ACHN (cell line): Measurements from ENCODE around the gene CD82.

ENCODE experiments used
- DNase-seq: peaks from one replicate; pipeline ENCODE4 v3.0.0-alpha.2; 2015
- in situ Hi-C: cut with HindIII; loops from 2 replicates; pipeline ENCODE4 v1.10.0; 2017; ENCODE audit warnings: low sequenced_read_pairs, low pct_ligation_motif_present, low pct_unique_long_range_greater_than_20kb

The CD82 gene

DNA sequence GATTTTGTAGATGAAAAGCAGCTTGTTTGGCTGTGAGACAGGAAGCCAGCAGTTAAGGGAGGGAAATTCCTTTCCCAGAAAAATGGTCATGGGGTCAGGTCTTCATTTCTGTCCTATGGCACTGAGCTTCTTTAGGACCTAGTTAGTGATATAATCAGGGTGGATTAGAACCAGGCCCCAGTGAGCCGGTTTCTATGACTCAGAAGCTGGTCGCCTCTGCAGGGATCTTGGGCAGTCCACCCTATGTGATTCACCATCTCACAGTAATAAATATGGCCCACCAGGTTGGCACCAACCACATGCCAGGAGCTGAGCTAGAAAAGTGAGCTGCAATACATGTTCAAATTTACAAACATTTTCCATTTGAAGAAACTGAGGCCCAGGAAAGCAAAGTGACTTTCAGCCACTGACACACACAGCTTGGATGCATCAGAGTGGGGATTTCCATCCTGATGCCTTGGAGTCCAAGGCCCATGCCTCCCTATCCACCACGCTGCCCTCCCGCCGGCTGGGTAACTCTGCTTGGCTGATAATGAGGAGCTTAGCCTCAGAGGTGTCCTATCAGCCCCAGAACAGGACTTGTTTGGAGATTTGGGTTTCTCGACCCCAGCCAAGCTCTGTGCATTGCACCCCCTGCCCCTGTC lies 42.0 kb downstream of the CD82 start:
- DNase-seq = no peak
- in situ Hi-C loops = no loop called here

GRCh38 chr11:44607987-44608386 lies 42.5 kb downstream of the CD82 start:
- DNase-seq = no peak
- in situ Hi-C loops = no loop called here

DNA sequence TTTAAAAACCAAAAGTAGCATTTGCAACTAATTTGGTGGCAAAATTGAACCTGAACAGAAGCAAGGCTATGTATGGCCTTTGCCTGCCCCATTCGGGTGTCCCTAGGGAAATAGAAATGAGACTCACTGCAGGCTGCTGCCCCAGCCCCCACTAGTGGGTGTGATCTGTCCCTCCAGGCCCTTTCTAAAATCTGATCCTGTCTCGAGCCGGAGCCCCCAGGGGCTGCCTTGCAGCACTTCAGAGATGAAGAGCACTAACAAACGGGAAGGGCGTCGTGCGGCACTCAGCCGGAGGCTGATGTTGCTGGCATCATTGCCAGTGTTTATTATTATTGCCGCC lies 43.2 kb downstream of the CD82 start:
- in situ Hi-C loops = no loop called here
- no peak for DNase-seq

GRCh38 chr11:44608991-44609782 lies 43.7 kb downstream of the CD82 start:
- DNase-seq = no peak
- in situ Hi-C loops = no loop called here

DNA sequence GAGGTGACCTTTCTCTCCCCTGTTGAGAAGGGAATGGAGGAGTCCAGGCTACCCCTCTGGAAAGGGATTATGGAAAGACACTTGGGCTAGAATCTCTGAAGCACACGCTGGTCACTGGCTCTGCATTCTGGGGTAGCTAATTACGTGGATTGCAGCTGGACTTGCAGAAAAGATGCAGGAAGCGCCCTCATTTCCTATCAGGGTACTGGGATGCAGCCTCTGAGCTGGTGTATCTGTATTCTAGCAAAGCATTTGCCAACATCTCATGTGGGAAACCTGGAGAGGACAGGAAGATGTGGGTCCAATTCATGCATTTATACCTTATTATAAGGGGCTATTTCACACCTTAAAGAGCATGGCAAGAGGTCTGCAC lies 44.3 kb downstream of the CD82 start:
- in situ Hi-C loops = no loop called here
- no peak for DNase-seq

- in situ Hi-C loops = no loop called here
- no peak for DNase-seq
Measured at GRCh38 chr11:44610186-44610955, 44.9 kb downstream of the CD82 start.

DNA sequence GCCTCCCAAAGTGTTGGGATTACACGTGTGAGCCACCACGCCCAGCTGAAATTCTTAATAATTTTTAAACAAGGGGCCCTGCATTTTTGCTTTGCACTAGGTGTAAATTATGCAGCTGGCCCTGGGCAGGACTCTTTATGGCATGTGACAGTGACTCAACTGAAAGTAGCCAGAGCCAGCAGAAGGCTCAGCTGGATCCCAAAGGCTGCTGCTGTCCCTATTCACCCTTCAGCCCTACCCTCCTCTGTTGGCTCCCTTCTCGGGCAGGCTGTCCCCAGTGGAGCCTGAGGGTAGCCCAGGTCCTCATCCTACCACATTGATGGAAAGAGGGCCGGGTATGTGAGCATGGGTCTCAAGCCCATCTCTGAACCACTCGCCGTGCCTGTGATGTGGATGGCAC lies 45.6 kb downstream of the CD82 start:
- DNase-seq = no peak
- in situ Hi-C loops = no loop called here

- no peak for DNase-seq
- in situ Hi-C loops = no loop called here
Measured at GRCh38 chr11:44611687-44612434, 46.4 kb downstream of the CD82 start.

DNA sequence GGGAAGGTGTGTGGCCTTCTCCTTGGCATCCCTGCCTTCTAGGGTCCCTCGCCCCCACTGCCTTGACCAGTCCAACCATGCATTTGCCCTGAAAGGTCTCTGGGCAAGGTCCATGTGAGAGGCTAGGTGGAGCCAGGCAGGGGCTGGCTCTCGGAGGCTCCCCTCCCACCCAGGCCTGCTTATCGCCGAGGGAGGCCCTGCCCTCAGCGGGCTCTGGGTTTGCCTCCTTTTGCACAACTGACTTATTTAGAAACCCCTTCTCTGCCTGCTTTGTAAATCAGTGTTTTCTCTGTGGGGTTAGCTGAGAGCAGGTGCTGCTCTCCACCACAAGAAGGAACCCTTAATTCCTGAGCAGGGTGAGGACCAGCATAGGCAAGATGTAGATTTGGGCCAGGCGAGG lies 47.7 kb downstream of the CD82 start:
- DNase-seq = no peak
- in situ Hi-C loops = no loop called here

DNA sequence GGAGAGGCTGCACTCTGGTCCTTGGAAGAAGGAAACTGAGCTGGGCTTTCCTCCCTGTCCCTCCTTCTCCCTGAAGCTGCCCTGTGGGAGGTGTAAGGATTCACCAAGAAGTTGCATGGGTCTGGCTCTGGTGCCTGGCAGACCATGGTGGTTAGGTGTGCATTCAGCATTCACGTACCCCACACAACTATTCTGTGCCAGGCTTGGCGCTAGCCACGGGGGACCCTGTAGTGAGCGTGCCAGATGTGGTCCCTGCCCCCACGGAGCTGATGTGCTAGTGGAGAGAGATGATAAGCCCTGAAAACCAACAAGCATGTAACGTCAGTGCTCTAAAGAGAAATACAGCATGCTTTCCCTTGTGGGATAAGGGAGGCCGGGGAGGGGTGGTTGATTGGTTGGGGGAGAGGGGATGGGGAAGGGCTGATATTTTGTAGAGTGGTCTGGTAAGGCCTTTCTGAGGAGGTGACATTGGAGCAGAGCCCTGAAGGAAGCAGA lies 48.9 kb downstream of the CD82 start:
- DNase-seq = no peak
- in situ Hi-C loops = no loop called here

- in situ Hi-C loops = no loop called here
- no peak for DNase-seq
Measured at GRCh38 chr11:44615041-44615755, 49.7 kb downstream of the CD82 start.

- DNase-seq = no peak
Measured at GRCh38 chr11:44615913-44616791, 50.7 kb downstream of the CD82 start.

DNA sequence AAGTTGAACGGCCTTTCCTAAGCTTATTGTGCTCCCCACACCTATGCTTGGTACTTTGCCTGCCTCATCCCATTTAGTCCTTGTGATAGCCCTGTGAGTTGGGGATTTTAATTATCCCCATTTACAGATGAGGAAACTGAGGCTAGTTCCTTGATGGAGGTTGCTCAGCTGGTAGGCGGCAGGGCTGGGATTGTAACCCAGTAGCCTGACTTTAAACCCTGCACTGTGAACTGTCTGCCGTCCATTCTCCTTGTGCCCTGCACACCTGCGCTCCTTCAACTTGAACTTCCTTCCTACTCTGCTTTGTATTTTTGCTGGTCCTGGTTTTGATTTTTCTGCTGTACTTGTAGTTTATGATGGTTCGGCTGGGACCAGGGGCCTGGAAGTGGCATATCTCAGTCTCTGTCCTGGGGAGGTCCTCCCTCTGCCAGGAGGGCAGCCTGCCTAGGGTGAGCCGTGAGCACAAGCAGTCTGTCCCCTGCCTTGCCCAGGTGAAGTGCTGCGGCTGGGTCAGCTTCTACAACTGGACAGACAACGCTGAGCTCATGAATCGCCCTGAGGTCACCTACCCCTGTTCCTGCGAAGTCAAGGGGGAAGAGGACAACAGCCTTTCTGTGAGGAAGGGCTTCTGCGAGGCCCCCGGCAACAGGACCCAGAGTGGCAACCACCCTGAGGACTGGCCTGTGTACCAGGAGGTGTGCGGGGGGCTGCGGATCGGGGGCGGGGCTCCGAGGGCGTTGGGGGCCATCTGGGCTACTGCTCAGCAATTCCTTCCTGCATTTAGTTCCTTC lies 52.4 kb downstream of the CD82 start:
- in situ Hi-C loops = no loop called here
- DNase-seq = no peak

More at GRCh38 chr11:44615913-44616791, 50.7 kb downstream of the CD82 start:
- in situ Hi-C loops = no loop called here

DNA sequence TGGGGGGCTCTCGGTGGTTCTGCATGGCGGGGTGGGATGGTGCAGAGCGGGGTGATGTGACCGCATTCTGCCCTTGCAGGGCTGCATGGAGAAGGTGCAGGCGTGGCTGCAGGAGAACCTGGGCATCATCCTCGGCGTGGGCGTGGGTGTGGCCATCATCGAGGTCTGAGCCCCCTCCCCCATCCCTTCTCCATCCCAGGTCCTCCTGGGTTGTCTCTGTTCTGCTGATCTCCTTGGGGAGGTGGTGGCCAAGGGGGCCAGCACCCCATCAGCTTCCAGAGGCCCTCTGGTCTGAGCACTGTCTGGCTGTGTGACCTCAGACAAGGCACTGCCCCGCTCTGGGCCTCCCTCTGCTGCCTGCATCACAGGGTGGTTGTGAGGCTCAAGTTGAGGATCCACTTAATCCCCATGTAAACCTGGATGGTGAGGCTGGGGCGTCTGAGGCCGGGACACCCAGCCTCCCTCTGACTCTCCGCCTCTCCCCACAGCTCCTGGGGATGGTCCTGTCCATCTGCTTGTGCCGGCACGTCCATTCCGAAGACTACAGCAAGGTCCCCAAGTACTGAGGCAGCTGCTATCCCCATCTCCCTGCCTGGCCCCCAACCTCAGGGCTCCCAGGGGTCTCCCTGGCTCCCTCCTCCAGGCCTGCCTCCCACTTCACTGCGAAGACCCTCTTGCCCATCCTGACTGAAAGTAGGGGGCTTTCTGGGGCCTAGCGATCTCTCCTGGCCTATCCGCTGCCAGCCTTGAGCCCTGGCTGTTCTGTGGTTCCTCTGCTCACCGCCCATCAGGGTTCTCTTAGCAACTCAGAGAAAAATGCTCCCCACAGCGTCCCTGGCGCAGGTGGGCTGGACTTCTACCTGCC lies 53.3 kb downstream of the CD82 start:
- in situ Hi-C loops = no loop called here
- no peak for DNase-seq

DNA sequence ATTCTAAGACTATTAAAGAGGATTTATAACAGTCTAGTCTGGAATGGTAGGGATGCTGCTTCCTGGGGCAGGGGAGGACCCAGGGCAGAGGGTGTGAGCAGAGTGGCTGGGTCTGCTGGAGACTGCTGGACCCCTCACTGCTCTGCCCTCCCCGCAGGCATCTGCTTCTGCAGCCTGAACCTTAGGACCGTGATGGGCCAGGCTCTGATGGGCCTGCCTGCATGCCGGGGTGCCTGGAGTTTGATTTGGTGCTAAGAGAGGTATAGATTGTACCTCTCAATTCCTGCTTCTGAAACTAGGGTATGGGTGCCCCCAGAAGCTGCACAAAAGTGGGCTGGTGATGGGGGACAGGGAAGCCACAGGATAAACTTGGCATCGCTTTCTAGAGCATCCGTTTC lies 54.9 kb downstream of the CD82 start:
- no peak for DNase-seq
- in situ Hi-C loops = no loop called here

DNA sequence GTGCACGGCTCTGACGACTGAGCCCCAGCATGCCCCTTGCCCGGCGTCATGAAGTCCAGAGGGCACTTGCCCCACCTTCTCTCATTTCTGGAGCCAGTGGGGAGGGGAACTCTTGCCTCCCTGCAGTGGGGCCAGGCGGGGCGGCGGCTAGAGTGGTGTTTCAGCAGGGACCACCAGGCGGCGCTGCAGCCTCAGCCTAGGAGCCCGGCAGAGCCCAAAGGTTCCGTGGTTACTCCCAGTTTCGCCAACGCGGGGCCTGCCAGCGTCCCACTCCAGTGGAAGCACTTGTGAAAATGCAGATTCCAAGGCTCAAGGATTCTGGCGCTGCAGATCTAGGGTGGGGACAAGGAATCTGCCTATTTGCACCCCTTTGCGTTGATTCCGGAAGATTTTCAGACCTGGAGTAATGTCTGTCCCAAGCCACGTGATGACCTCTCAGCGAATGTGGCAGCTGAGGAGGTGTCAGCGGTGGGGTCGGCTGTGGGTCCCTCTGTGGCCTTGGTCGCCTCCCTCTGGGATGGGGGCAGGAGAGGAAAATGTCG lies 55.7 kb downstream of the CD82 start:
- in situ Hi-C loops = no loop called here
- peak; percentile 55 for DNase-seq
